NCI-H2227 treated with DMSO at 0.1 percent for 48 hours (cell line): ENCODE measurements around the gene ZBTB5.
"Not testable (repeated sequence)": the region's sequence is repeated elsewhere in the genome, so short reads cannot be mapped to it uniquely, and the experiment has no call there.

Experiments used
- DNase-seq: peaks from one replicate; lab custom pipeline; 2025; lab: John Stamatoyannopoulos, UW

ZBTB5 gene

GRCh38 chr9:37486616-37487548 lies 21.6 kb upstream of the ZBTB5 start:
- no peak for DNase-seq

- no peak for DNase-seq
Observed at GRCh38 chr9:37486256-37486615, 21.0 kb upstream of the ZBTB5 start.

GRCh38 chr9:37485389-37486255 lies 20.4 kb upstream of the ZBTB5 start, which contains the start of gene POLR1E:
Gene POLR1E, plus strand, starts transcription at chr9:37485948. Its CDS starts 100 bp downstream, at chr9:37486048.
- DNase-seq = peak; percentile 81

- DNase-seq = no peak
Observed at GRCh38 chr9:37480759-37481158, 15.5 kb upstream of the ZBTB5 start.

- DNase-seq = not testable (repeated sequence)
Observed at GRCh38 chr9:37477987-37478619, 12.9 kb upstream of the ZBTB5 start.

GRCh38 chr9:37477443-37477842 lies 12.2 kb upstream of the ZBTB5 start:
- not testable (repeated sequence) for DNase-seq

GRCh38 chr9:37476930-37477329 lies 11.7 kb upstream of the ZBTB5 start:
- no peak for DNase-seq

GRCh38 chr9:37474438-37474837 lies 9.2 kb upstream of the ZBTB5 start:
- no peak for DNase-seq

GRCh38 chr9:37473982-37474381 lies 8.7 kb upstream of the ZBTB5 start:
- DNase-seq = not testable (repeated sequence)

GRCh38 chr9:37471942-37472684 lies 6.9 kb upstream of the ZBTB5 start:
- DNase-seq = peak; percentile 37

- no peak for DNase-seq
Observed at GRCh38 chr9:37468620-37469019, 3.4 kb upstream of the ZBTB5 start.

- DNase-seq = not testable (repeated sequence)
Observed at GRCh38 chr9:37467530-37467929, 2.3 kb upstream of the ZBTB5 start.

- peak; percentile 54 for DNase-seq
Observed at GRCh38 chr9:37466037-37466709, 923 bp upstream of the ZBTB5 start.

GRCh38 chr9:37464426-37465248 lies 613 bp downstream of the ZBTB5 start:
- DNase-seq = peak; percentile 88

GRCh38 chr9:37464006-37464405 lies 1.2 kb downstream of the ZBTB5 start:
- no peak for DNase-seq

GRCh38 chr9:37456817-37457216 lies 8.4 kb downstream of the ZBTB5 start:
- no peak for DNase-seq

- no peak for DNase-seq
Observed at GRCh38 chr9:37455884-37456647, 9.2 kb downstream of the ZBTB5 start.

GRCh38 chr9:37454238-37454637 lies 11.0 kb downstream of the ZBTB5 start:
- DNase-seq = no peak

GRCh38 chr9:37453827-37454226 lies 11.4 kb downstream of the ZBTB5 start:
- DNase-seq = no peak
